SKM-1 treated with dmso at 0.1 percent for 144 hours (cell line): ENCODE measurements around the gene CTIF.

Experiments used
- DNase-seq: peaks from one replicate; lab custom pipeline; 2025; ENCODE audit not compliant: unreplicated experiment; lab: John Stamatoyannopoulos, UW

The CTIF gene

GRCh38 chr18:48839819-48840490, 301.1 kb downstream of the CTIF start:
- no peak for DNase-seq

- DNase-seq: no peak
Measured at GRCh38 chr18:48840491-48840877, 301.7 kb downstream of the CTIF start.

- DNase-seq: peak; percentile 80
Measured at GRCh38 chr18:48841381-48842258, 302.8 kb downstream of the CTIF start.

- DNase-seq: no peak
Measured at GRCh38 chr18:48842259-48843061, 303.6 kb downstream of the CTIF start.

- no peak for DNase-seq
Measured at GRCh38 chr18:48843162-48843561, 304.3 kb downstream of the CTIF start.

- DNase-seq: no peak
Measured at GRCh38 chr18:48843596-48843995, 304.8 kb downstream of the CTIF start.

- DNase-seq: no peak
Measured at GRCh38 chr18:48844271-48844670, 305.4 kb downstream of the CTIF start.

- no peak for DNase-seq
Measured at GRCh38 chr18:48845174-48845573, 306.3 kb downstream of the CTIF start.

GRCh38 chr18:48846423-48846932, 307.6 kb downstream of the CTIF start:
- DNase-seq: no peak

GRCh38 chr18:48847807-48848486, 309.1 kb downstream of the CTIF start:
- no peak for DNase-seq

GRCh38 chr18:48848641-48849143, 309.9 kb downstream of the CTIF start:
- no peak for DNase-seq

GRCh38 chr18:48850822-48851598, 312.2 kb downstream of the CTIF start:
- no peak for DNase-seq

- no peak for DNase-seq
Measured at GRCh38 chr18:48851599-48851960, 312.7 kb downstream of the CTIF start.

- no peak for DNase-seq
Measured at GRCh38 chr18:48852292-48852691, 313.5 kb downstream of the CTIF start.

GRCh38 chr18:48852794-48853193, 314.0 kb downstream of the CTIF start:
- DNase-seq: no peak

- DNase-seq: no peak
Measured at GRCh38 chr18:48853588-48853987, 314.8 kb downstream of the CTIF start.

- no peak for DNase-seq
Measured at GRCh38 chr18:48854780-48855179, 315.9 kb downstream of the CTIF start.

- no peak for DNase-seq
Measured at GRCh38 chr18:48855422-48856377, 316.9 kb downstream of the CTIF start.
